ENCODE results near the gene GSTA2.
"Not testable (repeated sequence)": the region's sequence is repeated elsewhere in the genome, so short reads cannot be mapped to it uniquely, and the experiment has no call there.

GRCh38 chr6:52789658-52790057, 26.4 kb upstream of the GSTA2 start:
- not testable (repeated sequence) for TF ChIP-seq CTCF (IDR thresholded peaks at IDR 0.05 in 4 of 5, conservative IDR thresholded peaks at IDR 0.05 in 1 of 5); POLR2A (IDR thresholded peaks at IDR 0.05)

Measured in gastrocnemius medialis (tissue), 4 donors.